ENCODE data around the gene PSAPL1.

PSAPL1 gene

DNA sequence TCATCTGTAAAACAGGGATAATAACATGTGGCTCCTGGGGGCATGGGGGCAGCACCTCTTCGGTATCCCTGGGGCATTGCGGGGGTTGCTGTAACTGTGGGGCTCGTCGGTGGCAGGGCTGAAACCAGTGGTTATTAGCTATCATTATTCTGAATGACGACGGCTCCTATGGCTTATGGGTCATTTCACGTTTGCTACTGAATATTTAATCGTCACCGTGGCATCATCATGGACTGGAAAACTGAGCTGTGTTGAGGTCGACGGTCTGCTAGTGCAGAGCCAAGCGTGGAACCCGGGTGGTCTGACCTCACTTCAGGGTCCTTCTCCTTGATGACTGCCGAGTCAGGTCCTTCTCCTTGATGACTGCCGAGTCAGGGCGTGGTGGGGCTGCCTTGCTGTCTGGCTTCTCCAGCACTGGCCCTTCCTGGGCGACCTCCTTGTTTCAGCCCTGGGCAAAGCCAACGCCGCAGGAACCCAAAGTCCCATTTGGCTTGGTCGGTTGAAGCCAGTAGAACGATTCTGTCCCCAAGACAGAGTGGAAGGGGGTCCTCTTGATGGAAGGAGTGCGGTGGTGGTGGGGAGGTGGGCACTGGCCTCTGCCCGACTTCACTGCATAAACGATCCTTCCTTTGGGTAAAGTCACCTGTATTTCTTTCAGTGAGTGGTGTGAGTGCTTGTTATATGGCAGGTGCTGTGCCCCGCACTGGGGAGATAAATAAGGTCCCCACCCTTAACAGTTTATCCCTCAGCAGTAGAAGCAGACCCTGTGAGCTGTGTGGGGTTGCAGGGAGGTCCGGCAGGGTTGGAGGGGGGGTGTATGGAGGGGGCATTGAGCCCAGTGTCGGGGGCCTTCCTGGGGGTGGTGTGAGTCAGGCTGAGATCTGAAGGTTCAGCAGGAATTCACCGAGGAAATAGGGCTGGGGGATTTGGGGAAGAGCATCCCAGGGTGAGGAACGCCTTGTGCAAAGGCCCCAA is 40.8 kb downstream of the PSAPL1 start:
- no peak for DNase-seq

DNA sequence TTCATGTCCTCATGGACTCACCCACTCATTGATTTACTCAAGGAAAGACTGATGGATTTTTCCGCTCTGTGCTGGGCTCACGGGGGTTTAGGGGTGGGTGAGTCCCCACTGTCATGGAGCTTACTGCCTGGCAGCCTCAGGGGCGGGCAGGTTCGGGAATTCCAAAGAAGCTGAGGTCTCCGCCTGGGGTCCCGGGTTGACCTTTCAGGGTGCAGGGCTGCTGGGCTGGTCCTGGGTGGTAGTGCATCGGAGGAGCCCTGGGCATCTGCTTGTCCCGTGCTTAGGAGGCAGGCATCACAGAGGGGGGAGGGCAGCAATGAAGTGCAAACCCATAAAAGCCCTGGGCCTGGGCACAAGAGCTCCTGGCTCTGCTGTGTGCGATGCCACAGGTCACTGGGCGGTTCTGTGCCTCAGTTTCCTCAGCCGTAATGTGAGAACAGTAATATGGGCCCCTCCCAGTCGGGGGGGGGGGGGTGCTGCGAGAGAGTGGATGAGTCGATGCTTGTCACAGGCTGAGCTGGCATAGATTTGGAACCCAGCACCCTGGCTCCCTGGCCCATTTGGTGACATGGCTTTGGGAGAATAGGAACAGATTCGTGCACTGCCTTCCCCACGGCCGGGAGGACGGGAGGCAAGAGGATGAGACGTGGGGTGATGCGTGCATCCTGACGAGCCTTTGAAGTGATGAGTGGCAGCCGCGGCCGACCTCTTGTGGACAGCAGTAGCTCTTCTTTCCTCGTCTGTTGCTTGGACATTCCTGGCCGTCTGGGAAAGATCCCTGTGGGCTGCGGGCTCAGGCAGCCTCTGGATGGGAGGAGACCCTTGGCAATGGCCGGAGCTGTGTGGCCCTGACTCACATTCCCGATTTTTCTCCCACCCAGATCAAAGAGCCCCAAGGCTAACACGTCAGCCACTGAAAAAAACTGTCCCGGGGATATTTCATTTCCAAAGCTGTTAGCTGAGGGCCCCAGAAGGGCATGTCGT is 42.0 kb downstream of the PSAPL1 start:
- no peak for DNase-seq

DNA sequence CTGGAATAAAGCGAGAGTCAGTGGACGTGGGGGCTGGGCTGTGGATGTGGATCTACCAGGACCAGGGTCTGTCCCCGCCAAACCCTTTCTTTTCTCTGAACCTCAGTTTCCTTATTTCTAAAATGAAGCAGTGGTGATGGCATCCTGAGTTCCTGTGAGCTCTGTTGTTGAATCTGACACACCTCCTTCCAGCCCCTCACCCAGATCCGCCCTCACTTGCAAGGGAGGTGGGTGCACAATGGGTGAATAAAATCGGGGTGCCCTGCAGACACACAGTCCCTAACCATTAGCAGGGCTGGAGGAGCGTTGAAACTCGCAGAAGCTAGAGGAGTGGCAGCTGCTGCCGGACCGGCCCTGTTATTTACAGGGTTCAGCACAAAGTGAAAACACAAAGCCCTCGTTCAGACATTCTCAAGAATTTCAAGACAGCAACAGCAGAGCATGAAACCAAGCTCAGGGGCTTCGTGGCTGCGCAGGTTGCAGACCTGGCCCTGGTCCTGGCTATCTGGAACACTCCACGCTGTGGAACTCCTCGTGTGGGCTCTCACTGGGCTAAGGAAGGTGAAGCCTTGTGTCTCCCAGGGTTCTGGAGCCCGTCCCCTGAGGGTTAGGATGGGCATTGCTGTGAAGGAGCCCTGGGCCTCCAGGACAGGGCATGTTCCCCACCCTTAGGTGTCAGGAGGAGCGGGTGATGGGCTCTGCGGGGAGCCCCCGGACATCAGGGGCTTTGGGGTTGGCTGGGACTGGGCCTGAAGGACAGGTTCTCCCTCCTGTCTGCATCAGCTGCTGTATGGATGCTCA is 42.9 kb downstream of the PSAPL1 start:
- DNase-seq: no peak

DNA sequence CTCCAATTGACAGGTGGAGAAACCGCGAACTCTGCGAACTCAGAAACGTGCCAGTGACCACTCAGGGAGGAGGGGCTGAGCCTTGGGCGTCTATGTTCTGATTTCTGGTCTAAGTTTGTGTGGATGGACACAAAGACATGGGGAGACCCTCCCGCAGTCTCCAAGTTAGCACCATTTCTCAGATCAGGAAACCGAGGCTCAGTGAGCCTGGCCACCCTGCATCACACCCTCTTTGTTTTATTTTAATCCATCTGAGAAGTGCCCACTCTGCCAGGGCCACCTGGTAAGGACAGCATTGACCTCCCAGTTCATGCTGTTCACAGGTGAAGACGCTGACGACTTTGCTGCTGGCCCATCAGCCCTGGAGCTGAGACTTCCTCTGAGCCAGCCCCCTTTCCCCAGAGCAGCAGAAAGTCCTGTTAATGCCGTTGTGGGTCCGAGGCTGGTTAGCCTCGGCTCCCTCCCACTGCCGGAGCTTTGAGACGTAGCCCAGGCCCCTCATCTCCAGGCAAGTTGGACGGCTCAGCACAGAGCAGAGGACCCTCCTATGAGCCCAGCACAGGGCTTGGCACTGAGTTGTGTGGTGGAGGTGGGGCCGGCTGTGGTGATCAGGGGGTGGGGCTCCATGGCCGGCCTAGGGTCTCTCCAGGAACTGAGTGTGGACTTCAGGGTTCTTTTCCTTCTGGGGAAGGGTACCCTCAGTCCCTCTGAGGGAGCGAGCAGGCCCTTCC is 43.7 kb downstream of the PSAPL1 start:
- no peak for DNase-seq

DNA sequence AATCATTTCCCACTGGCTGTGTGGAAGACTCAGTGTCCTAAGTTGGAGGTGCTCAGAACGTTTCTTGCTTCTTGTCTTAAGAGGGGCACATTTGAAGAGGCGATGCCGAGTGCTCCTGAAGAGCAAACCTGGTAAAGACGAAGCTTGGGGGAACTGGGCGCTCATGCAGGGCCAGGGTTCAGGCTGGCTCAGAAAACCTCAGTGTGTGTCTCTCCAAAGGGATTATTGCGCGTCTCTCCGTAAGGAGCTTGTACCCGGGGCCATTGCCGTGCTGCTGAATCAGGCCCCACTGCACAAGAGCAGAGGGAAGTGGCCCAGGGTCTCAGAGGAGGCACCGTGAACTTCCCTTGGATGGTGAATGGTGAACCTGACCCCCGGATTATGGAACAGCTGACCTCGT is 44.4 kb downstream of the PSAPL1 start:
- DNase-seq: no peak

DNA sequence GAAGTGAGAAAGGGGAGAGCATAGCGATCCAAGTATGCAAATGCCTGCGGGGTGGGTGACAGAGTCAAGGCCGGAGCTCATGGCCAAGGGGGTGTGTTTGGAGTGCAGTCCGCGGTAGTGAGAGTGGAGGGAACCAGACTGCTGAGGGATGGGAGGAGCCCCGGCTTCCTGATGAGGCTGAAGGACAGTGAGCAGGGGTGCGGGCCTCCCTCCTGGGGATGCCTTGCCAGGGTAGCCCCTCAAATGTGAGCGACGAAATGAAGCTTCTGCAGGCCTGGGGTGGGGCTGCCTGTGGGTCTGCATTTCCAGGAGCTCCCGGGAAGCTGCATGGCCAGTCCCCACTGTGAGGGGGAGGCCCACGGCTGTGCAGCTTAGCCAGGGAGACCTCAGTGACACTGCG is 45.0 kb downstream of the PSAPL1 start:
- DNase-seq: no peak

DNA sequence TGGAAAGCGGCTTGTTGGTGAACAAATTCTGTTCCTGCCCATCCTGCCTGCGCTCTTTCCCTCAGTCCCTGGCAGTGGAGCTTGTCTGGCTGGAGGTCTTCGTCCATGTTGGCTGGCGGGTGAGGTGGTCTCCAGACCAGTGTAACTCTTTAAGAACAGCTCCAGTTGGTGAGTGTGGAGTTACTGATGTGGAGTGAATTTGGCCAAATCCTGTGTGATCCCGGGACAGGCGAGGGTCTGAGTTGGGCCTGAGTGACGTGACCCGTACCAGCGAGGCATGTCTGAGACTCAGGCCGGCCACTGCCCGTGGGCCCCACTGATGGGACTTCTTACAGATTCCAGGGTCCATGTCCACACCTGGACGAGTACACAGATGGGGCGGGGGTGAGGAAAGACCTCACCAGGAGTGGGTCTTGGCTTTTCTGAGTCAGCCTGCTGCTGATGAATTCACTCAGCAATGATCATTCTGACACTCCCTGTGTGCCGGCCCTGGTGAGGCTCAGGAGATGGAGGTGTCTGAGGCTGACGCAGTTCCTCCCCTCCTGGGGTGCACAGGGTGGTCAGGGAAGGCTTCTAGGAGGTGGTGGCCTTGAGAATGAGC is 45.5 kb downstream of the PSAPL1 start:
- DNase-seq: no peak

DNA sequence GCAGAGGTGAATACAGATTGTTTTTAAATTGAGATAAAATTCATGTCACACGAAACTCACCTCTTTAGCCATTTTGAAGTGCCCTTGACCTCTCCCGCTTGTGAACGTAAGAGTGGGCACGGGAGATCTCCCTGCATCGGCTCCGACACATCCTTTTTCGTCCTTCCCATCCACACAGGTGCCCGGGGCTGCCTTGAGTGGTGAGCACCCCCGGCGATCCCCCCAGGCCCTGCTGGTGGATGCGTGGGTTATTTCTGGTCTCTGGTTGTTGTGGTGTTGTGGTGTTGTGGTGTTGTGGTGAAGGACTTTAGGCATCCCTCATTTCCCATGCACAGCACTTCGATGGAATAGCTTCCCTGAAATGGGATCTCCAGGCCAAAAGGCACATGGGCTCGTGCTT is 46.1 kb downstream of the PSAPL1 start:
- no peak for DNase-seq

DNA sequence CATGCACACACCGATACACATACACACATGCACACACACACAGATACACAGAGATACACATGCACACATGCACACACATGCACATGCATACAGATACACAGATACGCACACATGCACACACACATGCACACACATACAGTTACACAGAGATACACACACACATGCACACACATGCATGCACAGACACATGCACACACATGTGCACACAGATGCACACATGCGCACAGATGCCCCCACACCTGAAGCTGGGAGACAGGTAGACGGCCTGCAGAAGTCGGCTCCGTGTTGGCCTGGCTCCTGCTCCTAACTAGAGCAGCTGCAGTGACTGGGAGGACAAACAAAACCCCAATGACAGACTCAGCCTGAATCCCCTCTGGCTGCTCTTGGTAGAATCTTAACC is 46.8 kb downstream of the PSAPL1 start:
- DNase-seq: no peak

DNA sequence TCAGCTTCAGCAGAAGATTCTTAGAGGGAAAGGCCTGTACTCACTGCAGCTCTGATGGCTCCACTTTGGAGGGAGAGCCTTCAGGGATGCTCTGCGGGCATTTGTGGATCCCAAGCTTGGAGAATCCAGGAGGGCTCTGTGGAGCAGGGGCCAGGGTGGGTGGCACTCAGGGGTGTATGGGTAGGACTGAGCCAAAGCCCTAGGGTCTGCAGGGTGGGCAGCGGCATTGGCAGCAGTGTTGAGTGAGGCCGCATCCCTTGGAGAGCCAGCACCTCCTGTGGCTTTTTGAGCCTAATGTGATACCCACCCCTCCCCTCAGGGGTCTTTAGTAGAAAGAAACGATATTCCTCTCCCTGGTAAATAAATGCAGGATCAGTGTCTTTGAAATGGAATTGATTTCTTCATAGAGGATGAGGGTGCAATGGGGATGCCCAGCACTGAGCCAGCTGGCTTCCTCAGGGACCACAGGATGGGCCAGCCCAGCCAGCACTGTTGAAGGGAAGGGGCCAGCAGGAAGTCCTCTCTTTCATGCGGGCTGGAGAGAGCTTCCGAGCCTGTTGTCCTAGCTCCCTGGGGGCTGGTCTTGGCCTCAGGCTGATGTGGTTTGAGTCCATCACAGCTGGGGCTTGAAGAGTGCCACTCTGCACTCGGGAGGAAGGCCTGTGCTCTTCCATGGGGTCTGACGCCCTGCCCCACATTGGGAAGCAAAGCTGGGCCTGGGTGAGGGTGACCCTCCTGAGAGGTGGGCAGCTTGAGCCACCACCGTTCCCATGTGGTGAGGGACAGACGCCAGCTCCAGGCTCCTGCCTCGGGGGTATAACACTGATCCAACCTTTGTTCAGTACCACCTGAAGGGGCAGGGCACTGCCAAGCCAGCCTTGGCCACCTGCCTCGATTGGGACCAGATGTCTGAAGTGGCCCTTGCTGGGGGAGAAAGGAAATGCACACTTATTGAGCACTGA is 49.5 kb downstream of the PSAPL1 start:
- no peak for DNase-seq

DNA sequence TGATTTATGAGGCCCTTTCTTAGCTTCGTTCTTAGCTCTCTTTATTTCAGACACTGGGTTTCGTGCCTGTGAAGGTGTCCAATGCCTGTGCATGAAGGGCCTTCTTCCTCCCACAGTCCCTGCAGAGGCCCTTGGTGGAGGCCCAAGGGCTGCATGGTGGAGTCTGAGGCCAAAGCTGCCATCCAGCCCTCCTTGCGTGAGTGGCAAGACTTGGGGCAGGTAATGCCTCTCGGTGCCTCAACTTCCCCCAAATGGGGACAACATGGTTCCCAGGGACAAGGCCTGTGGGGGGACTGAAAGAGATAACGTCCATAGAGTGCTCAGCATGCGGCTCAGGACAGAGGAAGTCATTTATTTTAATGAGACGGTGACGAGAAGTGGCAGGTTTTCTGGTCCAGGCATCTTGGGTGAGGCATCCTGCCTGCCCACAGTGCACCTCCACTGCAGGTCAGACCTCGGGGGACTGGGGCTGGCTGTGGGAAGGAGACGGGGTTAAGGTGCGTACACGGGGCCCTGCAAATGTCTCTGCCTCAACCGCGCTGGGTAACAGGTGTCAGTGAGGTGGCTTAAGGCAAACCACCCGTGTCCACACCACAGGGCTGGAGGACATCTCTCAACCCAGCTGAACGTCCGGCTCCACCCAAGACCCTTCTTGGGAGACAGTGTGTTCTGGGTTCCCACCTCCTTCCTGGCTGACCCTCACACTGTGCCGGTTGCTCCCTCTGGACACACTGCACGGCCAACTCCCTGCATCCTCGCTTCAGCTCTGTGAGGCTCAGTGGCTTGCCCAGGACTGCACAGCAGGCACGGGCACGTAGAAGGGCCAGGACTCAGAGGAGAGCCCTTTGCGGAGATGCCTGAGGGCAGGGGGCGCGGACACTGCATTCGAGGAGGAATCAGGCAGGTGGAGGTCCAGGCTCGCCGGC is 50.5 kb downstream of the PSAPL1 start:
- DNase-seq: no peak

DNA sequence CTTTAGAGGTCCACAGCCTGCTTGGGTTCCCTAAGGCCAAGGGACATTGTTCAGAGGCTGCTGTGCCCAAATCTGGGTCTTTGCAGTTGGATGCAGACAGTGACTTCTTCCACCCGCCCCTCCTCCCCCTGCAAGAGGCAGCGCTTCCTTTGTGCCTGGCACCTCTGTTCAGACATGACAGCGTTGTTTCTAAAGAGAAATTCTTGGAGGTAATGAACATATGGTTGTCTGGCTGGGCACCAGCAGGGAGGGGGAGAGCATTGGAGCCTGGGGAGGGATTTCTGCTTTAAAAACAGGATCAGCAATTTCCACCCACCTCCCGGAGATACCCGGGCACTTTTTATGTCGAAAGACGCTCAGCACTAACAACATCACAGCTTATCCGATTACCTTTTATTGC is 51.5 kb downstream of the PSAPL1 start:
- no peak for DNase-seq

DNA sequence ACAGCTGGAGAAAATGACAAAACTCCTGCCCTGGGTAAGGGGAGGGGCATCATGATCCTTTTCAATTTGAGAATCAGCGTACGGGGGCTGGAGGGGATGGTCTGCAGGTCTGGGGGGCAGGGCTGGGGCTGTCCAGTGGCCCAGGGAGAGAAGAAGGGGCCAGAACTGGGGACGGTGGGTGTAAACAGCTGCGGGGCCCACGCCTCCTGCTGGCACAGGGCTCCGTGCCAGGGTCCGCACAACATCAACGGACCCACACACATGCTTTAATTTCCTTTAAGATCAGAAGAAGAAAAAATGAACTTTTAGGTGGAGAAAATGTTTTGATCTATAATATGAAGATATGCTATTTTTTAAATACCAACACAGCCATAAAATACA is 52.1 kb downstream of the PSAPL1 start:
- no peak for DNase-seq

DNA sequence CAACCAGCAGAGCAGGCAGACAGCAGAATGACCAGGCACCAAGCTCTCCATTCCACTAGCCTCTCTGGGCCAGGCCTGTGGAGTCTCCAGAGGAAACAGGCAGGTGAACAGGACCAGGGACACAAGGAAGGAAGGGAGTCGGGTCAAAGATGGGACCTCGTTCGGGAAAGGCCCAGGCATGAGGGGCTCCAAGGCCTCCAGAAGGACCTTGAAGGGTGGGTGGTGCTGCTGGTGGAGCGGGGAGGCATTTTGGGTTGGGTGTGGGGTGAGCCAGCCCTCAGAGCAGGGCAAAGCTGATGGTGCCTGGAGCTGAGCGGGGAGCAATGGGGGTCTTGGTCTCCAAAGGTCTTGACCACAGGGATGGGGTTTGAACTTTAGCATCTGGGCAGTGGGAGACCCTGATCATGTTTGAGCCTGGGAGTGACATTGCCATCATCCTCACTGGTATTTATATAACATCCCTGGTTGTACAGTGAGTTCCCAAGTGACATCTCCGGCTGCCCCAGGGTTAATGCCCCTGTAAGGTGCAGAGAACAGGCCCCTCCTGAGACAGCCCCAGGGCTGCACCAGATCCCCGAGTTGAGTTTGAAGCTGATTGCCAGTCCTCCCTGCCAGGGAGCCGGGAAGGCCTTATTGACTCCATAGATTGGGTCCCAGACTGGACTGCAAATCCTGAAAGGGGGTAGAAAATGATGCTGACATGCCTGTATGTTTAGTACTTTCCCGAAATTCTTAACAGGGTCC is 52.7 kb downstream of the PSAPL1 start:
- no peak for DNase-seq

DNA sequence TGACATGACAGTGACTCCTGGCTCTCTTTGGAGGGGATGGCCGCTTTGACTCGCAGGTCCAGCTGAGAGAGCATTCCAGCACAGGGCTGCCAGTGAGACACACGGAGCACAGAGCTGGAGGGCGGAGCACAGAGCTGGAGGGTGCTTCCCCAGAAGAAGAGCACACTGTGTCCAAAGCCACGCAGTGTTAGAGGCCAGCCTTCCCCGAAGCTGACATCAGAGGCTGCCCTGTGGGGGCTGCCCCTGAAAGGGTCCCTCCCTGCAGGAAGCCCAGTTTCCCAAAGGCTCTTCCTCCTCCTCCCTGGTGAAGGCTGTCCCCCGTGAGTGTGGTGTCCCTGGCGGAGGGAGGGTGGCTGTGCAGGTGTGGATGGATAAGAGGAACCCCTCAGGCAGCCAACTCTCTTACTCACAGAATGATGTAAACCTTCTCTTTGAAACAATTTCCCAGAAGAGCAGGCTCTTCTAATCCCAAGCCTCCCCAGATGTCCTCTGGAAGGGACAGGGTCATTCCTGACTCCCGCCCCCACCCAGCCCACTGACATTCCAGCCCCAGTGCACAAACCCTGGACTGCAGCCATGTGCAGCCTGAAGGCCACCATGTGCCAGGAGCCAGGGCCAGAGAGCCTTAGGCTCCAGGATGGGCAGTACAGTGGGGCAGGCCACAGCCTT is 53.4 kb downstream of the PSAPL1 start:
- no peak for DNase-seq

Data from GOT3 (cell line).